HG03565 (cell line): Measurements from ENCODE around the gene STARD3.

ENCODE experiments used
- ATAC-seq: cut with Tn5 transposase; IDR thresholded peaks from one replicate; pipeline ENCODE4 v1.9.1; 2021; ENCODE audit warnings: mild to moderate bottlenecking, moderate library complexity; ENCODE audit not compliant: unreplicated experiment

STARD3 gene

DNA sequence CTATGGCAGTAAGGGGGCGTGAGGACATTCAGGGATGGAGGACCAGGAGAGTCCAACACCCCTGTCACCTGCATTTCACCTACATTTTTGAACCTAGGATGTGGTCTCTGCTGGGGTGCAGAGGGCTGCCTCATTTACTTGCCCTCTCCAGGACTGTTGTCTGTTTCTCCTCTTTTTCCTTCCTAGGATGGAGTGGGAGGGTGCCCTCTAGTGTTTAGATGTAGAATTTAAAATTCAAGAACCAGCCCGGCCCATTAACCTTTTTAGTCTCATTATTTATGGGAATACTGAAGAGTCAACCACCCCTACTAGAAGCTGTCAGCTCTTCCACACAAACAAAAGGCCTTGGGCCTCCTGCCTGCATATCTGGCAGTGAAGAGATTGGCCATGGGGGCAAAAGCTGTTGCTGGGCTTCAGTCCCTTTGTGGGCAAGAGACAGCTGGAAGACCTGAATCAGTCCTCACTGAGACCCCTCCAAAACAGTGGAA is 2.5 kb upstream of the STARD3 start:
- ATAC-seq, result no peak

DNA sequence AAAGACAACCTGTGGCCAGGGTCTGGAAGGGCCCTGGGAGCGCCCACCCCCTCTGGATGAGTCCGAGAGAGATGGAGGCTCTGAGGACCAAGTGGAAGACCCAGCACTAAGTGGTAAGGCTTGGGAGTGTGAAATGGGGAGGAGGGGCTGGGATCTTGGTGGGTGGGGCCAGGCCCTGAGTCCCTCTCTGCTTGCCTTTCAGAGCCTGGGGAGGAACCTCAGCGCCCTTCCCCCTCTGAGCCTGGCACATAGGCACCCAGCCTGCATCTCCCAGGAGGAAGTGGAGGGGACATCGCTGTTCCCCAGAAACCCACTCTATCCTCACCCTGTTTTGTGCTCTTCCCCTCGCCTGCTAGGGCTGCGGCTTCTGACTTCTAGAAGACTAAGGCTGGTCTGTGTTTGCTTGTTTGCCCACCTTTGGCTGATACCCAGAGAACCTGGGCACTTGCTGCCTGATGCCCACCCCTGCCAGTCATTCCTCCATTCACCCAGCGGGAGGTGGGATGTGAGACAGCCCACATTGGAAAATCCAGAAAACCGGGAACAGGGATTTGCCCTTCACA is 1.2 kb upstream of the STARD3 start:
- ATAC-seq, result no peak

- no peak for ATAC-seq
Observed at GRCh38 chr17:39636587-39636926, 387 bp upstream of the STARD3 start.

- no peak for ATAC-seq
Observed at GRCh38 chr17:39638317-39638716, 1.4 kb downstream of the STARD3 start.

GRCh38 chr17:39639043-39639442 is 2.1 kb downstream of the STARD3 start:
- no peak for ATAC-seq

DNA sequence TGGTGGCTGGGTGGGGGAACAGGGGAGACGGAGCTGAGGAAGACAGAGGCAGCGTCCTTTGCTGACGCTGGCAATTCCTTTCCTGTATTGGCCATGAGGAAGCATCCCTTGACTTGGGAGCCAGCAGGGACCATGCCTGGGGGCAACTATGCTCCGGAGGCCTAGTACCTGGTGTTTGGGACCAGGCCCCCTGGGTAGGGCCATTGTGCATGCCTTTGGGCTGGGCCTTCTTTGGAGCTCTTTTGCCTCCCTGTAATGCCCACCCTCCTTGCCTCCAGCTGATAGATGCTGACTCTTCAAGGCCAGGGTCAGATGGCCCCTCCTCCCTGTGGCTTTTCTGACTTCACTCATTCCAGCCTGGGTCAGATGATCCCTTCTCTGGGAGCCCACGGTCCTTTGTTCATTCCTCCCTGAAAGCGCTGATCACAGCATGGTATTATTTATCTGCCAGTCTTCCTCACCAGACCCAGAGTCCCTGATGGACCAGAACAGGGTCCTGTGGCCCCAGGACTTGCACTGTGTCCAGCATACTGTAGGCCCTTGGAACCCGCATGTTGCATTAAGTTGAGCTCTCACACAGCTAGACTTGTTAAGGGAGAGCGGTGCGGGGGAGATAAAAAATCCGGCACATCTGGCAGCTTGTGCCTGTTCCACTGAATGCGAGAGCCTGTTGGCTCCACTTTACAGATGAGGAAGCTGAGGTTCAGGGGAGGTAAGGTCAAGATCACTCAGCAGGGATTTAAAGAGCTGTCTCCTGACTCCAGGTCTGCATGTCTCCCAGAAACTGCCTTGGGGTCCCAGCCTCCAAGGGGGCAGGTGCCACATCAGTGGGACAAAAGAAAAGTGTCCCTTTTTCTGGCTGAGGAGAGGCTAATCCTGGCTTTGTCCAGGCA is 2.9 kb downstream of the STARD3 start:
- no peak for ATAC-seq

- no peak for ATAC-seq
Observed at GRCh38 chr17:39640591-39641031, 3.7 kb downstream of the STARD3 start.

DNA sequence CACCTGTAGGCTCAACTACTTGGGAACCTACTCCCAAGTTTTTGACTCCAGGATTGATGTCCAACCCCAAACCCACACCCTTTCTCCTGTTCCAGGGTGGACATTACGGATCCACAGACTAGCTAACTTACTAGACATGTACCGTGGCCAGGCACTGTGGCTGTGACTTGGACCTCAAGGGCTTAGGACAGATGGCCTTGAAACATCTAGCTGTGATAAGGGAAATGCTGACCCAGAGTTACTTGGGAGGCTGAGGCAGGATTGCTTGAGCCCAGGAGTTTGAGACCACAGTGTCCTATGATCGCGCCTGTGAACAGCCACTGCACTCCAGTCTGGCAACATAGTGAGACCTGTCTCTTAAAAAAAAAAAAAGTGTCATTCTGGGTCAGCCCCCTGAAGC is 4.2 kb downstream of the STARD3 start:
- ATAC-seq, result no peak

GRCh38 chr17:39641883-39642282 is 4.9 kb downstream of the STARD3 start:
- no peak for ATAC-seq

- no peak for ATAC-seq
Observed at GRCh38 chr17:39642291-39643074, 5.5 kb downstream of the STARD3 start.

- ATAC-seq, result no peak
Observed at GRCh38 chr17:39643271-39643670, 6.3 kb downstream of the STARD3 start.

GRCh38 chr17:39647256-39647655 is 10.3 kb downstream of the STARD3 start:
- no peak for ATAC-seq

GRCh38 chr17:39648616-39649366 is 11.8 kb downstream of the STARD3 start:
- ATAC-seq, result no peak

- no peak for ATAC-seq
Observed at GRCh38 chr17:39650121-39650579, 13.2 kb downstream of the STARD3 start.

- ATAC-seq, result no peak
Observed at GRCh38 chr17:39651923-39652586, 15.1 kb downstream of the STARD3 start.

DNA sequence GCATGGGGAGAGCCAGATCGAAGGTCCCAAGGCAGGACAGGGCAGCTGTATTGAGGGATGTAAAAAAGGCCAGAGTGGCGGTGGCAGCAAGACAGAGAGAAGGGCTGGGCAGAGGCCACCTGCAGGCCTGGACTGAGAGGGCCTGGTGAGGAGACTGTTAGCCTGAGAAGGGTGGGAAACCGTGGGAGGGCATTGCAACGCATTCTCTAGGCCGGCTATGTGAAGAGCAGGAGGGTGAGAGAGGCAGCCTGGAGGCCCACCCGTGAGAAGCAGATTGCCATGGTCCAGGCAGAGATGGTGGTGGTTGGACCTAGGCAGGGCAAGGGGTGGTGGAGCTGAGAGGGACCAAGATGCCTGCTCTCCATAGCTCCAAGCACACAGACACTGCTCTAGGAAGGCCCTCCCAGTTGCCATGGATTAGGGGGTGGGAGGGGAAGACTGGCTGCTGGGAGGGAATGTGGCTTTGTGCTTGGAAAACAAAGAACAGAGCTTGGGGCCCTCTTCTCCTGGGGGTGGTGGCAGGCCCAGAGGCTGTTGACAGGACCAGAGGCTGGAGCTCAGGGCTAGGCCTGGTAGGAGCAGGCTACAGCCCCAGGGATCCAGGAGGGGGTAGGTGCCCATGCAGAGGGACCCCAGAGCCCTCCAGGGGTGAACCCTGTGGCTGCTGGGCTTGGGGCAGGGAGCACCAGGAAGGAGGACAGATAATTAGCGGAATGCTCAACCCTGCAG is 15.8 kb downstream of the STARD3 start:
- no peak for ATAC-seq

DNA sequence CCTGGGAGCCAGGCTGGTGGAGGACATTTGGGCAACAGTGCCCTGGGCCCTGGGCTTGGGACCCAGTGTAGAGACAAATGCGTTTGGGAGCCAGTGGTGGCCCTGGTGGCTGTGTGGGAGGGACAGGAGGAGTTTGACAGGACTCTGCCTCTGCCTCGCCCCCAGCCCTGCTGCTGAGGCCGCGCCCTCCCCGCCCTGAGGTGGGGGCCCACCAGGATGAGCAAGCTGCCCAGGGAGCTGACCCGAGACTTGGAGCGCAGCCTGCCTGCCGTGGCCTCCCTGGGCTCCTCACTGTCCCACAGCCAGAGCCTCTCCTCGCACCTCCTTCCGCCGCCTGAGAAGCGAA is 16.3 kb downstream of the STARD3 start:
- no peak for ATAC-seq

- no peak for ATAC-seq
Observed at GRCh38 chr17:39653662-39654331, 16.9 kb downstream of the STARD3 start.

DNA sequence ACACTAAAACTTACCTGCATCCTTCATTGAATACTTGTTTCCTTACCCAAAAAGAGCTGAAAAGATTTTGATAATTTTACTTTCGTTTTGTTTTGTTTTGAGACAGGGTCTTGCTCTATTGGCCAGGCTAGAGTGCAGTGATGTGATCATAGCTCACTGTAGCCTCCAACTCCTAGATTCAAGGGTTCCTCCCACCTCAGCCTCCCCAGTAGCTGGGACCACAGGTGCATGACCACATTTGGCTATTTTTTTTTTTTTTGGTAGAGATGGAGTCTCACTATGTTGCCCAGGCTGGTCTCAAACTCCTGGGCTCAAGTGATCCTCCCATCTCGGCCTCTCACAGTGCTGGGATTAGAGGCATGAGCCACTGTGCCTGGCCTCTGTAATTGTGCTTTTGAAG is 18.2 kb downstream of the STARD3 start:
- no peak for ATAC-seq
